22Rv1 (cell line): Measurements from ENCODE around the gene QKI.

Experiments used
- H3K27ac ChIP-seq: fragments of 450-650 bp; 2 replicates; pipeline ENCODE4 v1.5.1; 2017
- ZFX ChIP-seq: fragments of 450-650 bp; IDR thresholded peaks from 2 replicates; pipeline ENCODE4 v1.6.1; 2017; ENCODE audit warnings: antibody characterized with exemption, borderline replicate concordance
- TF ChIP-seq, protein P1 (sequence below): fragments of 450-650 bp; IDR thresholded peaks from 2 replicates; pipeline ENCODE4 v1.5.1; 2017; ENCODE audit warnings: mild to moderate bottlenecking

QKI gene

DNA sequence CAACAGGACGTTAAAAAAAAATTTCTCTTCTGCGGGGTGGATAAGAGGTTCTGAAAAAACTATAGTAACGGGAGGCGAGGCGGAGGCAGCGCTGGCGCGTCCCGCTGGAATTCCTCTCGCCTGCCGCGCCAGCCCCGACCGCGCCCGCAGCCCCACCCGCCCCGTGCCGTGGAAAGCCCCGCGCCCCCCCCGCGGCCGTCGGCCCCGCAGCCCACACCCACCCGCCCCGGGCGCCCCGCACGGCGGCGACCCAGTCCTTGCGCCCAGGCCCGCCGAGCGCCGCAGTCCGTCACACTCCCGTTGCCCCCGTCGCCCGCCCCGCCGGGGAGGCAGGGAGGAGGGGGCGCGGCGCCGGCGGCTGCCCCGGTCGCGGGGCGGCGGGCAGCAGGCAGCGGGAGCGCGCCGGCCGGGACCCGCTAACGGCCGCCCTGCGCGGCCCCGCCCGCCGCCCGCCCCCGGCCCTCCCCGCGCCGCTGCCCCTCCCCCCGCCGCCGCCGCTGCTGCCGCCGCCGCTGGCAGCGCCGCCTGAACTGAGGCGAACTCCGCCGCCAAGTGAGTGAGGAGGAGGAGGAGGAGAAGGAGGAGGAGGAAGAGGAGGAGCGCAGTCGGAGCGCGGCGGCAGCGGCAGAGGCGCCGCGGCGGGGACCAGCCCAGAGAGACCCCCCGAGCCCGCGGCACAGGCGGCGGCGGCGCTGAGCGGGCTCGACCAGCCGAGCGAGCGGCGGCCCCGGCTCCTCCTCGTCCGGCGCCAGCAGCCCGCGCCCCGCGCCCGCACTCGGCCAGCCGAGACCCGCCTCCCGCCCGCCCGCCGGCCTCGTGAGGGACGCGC is at the start of gene QKI:
QKI (plus strand) TSS at position 602 of the 829 bp plus-strand sequence. CDS start 476 bp downstream, outside the sequence.
- H3K27ac ChIP-seq, result peak within 1 kb of the TSS; percentile 88
- TF ChIP-seq ZFX, result no peak
- TF ChIP-seq, protein P1, sequence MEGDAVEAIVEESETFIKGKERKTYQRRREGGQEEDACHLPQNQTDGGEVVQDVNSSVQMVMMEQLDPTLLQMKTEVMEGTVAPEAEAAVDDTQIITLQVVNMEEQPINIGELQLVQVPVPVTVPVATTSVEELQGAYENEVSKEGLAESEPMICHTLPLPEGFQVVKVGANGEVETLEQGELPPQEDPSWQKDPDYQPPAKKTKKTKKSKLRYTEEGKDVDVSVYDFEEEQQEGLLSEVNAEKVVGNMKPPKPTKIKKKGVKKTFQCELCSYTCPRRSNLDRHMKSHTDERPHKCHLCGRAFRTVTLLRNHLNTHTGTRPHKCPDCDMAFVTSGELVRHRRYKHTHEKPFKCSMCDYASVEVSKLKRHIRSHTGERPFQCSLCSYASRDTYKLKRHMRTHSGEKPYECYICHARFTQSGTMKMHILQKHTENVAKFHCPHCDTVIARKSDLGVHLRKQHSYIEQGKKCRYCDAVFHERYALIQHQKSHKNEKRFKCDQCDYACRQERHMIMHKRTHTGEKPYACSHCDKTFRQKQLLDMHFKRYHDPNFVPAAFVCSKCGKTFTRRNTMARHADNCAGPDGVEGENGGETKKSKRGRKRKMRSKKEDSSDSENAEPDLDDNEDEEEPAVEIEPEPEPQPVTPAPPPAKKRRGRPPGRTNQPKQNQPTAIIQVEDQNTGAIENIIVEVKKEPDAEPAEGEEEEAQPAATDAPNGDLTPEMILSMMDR, result no peak

DNA sequence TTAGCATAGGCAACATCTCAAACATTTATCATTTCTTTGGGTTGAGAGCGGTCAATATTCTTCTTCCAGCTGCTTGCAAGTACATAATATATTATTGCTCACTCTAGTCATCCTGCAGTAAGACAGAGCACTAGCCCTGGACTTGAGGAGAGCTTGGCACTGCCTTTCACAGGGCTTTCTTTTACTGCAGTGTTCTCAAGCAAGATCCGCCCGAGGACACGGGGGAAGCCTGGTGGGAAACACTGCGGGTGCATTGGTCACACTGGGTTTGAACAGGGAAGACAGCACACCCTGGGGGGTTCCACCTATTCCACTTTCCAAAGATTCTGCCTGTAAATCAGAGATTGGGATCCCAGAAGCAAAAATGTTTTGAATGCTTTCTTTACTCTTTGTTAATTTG is 48.2 kb upstream of the QKI start:
- H3K27ac ChIP-seq, result no peak overlapping the region
- TF ChIP-seq ZFX, result no peak
- TF ChIP-seq, protein P1, result no peak

DNA sequence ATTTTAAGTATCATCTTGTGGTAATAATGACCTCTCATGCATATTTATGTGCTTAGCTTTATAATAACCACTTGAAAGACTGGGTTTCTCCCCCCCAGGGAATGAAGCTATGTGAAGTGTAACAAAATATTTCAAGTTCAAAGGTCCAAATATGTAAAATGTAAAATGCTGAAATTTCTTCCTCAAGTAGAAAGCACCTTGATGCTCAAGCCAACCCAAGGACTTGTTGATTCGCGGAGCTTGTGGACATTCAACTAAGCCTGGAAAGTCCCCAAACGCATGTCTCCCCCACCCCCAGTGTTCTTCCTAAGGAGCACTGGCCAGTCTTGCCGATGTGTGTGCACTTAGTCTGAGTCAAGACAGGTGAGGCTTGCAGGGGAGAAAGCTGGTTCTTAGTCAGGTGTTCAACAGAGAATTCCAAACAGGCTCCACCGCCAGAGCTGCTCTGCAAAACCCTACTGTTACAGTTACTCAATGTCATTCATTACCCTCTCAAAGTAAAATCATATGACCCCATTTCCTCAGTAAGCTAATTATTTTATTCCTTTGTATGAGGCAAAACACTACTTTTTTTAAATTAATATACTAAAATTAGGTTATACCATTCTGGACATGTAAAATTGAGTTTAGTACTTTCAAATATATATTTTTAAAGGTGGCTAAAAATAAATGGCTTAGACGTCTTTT is 46.9 kb upstream of the QKI start:
- TF ChIP-seq, protein P1, result no peak
- TF ChIP-seq ZFX, result no peak

DNA sequence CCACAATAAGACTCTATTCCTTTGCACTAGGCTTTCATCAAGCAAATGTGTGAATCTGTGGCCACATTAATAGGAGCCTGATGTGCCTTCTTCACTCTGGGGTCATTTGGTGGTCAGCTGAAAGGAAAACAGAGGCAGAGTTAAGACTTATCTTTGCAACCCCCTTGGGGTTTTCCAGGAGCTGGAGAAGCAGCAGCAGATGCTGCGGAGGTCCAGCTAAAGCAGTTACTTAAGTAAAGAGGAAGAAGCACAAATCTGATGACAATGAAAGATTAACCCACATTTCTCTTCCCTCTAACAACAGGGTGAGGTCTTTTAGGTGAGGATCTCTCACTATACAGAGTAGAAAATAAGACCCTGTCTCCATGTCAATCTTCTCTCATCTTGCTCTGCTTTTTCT is 45.4 kb upstream of the QKI start:
- no peak overlapping the region for H3K27ac ChIP-seq
- TF ChIP-seq, protein P1, result no peak
- no peak for TF ChIP-seq ZFX

More for the DNA sequence above, 46.9 kb upstream of the QKI start:
- no peak overlapping the region for H3K27ac ChIP-seq

DNA sequence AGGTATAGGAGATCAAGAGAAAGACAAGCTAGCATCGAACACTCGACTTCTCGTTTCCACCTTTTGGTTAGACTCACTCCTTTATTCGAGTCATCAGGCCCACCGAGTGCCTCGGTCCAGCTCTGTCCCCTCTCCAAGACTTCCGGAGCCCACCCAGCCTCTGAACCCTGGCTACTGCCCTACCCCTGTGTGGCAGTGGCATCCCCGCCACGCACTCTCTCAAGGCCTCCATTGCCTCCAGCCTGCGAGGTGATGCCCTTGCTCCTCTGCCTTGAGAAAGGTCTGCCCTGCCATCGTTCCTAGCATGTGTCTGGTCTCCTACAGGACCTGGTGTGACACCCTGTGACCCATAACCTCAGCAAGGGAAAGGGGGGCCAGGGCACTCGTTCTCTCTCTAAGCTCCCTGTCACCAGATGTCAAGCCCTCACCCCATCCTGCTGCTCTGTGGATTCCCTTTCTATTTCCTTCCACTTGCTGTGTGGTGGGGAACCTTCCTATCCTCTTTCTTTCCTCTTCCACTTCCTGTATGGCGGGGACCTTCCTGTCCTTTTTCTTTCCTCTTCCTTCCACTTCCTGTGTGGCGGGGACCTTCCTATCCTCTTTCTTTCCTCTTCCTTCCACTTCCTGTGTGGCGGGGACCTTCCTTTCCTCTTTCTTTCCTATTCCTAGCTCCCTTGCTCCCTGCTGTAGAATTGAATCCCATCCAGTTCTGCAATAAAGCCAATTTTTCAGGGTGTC is 44.7 kb upstream of the QKI start:
- no peak overlapping the region for H3K27ac ChIP-seq
- TF ChIP-seq, protein P1, result no peak
- TF ChIP-seq ZFX, result no peak

DNA sequence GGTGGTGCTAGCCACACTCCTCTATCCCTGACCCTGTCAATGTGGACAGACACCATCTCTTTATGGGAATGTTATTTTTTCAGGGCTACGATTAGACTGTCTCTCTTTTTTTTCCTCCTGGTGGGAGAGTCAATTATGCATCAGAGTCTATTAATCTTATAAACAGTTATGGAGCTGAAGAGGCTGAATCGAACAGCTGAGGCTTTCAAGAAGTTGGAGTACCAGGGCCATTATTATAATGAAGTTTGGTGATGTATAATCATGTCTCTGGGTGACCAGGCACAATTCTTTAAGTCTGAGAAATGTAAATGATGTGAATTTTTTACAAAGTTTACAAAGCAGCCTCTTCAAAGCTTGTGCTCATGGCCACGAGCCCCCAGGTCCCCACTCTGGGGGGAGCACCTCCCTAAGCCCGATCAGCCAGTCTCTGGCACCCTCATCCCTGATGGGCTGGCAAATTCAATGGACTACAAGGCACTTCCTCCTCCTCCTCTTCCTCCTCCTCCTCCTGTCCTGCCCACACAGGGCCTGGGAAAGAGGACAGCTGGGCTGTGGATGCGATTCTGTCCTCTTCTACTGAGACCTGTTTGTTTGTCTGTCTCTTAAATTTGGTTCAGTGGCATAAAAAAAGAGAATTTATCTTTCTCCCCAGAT is 43.9 kb upstream of the QKI start:
- TF ChIP-seq, protein P1, result no peak
- TF ChIP-seq ZFX, result no peak
- no peak overlapping the region for H3K27ac ChIP-seq
